ENCODE measurements around the gene DRAP1.

Gene DRAP1

DNA sequence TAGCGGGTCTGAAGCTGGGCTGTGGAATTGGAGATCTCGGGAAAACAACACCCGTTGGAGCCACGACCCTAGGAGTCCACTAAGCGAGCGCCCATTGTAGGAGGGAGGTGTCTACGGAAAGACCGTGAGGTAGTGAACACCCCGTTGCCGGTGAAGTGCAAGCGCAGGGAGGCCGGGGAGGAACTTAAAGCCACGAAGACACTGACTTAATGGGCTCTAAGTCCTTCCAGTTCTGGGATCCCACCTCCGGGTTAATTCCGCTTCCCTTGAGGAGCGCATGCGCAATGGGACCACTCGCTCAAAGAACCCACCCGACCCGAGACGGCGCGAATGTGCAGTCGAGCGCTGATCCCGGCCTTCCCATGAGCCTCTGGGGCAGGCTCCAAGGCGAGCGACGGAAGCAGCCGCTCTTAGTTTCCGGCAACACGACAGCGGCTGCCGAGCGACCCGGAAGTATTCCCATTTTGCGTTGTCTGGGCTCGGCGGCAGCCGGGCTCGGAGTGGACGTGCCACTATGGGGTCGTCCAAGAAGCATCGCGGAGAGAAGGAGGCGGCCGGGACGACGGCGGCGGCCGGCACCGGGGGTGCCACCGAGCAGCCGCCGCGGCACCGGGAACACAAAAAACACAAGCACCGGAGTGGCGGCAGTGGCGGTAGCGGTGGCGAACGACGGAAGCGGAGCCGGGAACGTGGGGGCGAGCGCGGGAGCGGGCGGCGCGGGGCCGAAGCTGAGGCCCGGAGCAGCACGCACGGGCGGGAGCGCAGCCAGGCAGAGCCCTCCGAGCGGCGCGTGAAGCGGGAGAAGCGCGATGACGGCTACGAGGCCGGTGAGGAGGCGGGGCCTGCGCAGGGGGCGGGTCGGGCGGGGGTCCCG, 42.3 kb downstream of the DRAP1 start, which contains the start of gene SART1:
SART1 (plus strand) TSS at position 468 of the 874 bp plus-strand sequence; CDS start at position 515, 47 bp downstream.
- peak; percentile 96 for DNase-seq (ENCODE audit: low spot score)

DNA sequence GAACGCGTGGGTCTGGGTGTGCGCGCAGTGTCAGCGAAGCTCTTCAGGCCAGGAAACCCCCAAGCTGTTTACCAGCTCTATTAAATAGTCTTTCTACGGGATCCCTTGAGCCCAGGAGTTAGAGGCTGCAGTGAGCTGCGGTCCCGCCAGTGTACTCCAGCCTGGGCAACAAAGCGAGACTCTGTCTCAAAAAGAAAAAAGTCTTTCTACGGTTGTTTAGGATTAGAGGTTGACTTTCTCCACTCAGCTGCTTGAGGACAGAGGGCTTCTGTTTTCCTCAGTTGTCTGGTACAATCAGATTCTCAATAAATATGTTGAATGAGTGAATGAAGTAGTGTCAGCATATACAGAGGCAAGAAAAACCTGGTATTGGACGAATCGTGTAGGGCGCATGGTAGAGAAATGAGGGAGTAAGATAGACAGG, 42.9 kb downstream of the DRAP1 start:
- no peak for DNase-seq (ENCODE audit: low spot score)

DNA sequence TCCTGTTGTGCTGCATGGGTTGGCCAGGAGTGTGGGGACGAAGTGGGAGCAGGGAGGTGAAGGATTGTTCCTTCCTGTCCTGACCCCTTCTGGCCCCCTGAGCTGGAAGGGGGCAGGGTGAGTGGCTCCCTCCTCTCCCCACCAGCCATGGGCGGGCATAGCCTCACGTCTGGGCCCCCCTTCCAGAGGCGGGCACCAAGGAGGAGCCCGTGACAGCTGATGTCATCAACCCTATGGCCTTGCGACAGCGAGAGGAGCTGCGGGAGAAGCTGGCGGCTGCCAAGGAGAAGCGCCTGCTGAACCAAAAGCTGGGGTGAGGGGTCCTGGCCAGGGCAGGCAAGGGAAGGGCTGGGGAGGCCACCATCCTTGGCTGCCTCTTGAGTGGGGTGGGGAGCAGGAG, 45.7 kb downstream of the DRAP1 start:
- DNase-seq (ENCODE audit: low spot score) = no peak

DNA sequence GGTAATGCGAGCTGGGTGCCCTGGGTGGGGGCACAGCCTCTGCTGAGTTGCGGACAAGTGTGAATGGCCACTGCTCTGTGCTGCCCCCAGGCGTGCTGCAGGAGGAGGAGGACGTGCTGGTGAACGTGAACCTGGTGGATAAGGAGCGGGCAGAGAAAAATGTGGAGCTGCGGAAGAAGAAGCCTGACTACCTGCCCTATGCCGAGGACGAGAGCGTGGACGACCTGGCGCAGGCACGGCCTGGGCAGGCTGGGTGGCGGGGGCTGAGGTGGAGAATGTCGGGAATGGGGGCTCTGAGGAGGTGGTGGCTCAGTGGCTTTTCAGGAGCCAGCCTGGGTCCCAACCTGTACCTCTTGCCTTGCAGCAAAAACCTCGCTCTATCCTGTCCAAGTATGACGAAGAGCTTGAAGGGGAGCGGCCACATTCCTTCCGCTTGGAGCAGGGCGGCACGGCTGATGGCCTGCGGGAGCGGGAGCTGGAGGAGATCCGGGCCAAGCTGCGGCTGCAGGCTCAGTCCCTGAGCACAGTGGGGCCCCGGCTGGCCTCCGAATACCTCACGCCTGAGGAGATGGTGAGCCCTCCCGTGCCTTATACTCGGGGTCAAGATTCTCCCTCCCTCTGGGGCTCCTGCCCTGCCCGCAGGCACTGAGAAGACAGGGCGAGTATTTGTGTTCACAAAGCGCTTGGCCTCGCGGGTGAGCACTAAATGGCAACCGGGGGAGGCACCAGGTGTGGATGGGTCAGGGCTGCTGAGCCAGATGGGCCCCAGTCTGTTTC, 46.9 kb downstream of the DRAP1 start:
- no peak for DNase-seq (ENCODE audit: low spot score)

DNA sequence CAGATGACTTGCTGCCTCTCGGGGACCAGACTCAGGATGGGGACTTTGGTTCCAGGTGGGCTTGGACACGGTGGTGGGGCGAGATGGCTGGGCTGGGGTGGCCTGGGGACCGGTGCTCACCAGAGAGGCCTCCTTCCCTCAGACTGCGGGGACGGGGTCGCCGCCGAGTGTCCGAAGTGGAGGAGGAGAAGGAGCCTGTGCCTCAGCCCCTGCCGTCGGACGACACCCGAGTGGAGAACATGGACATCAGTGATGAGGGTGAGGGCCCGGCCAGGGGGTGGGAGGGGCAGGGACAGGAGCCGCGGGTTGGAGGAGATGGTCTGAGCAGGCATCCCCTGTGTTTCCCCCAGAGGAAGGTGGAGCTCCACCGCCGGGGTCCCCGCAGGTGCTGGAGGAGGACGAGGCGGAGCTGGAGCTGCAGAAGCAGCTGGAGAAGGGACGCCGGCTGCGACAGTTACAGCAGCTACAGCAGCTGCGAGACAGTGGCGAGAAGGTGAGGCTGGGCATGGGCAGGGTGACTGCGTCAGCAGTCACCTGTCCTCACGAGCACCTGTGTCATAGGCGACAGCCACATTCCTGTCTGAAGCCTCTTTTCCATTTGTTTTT, 48.2 kb downstream of the DRAP1 start:
- DNase-seq (ENCODE audit: low spot score) = no peak

DNA sequence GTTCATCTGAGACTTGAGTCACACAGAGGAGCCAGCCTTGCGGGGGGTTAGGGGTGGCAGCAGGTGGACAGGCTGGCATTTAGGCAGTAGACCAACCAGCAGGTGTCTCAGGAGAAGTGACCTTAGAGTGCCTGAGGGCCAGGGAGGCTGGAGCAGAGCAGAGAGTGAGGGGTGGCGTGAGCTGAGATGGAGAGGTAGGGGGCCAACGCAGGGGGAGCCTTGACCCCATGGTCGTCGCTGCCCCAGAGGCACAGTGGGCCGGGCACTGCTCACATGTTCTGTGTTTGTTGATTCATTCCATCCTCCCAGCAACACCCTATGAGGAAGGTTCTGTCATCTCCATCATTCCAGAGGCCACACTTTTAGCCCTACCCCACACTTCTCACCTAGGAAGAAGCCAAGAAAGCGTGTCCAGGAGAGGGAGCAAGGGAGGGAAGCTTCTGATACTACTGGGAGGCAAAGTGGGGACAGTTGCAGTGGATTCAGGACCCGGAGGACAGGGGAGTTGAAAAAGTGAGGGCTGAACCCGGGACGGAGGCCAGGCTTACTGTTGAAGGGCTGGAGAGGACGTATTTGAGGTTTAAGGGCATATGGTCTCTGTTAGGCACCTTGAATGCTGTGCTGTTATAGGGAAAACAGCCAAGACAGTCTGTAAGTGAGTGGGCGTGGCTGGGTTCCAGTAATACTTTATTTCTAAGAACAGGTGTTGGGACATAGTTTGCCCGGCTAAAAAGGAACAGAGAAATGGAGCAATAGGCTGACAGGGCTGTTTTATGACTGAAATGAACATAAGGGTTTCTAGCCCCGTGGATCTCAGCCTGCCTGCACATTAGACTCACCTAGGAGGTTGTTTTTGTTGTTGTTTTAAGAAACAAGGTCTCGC, 49.6 kb downstream of the DRAP1 start:
- no peak for DNase-seq (ENCODE audit: low spot score)

All from CD4-positive, alpha-beta T cell treated with Interleukin-15 for 4 hours (primary cell).